NCI-H526 treated with DMSO at 0.1 percent for 48 hours (cell line): ENCODE results near the gene SLC48A1.

ENCODE experiments used
- DNase-seq: peaks from one replicate; lab custom pipeline; 2025; lab: John Stamatoyannopoulos, UW

Gene SLC48A1

GRCh38 chr12:47758834-47759690 is 14.0 kb upstream of the SLC48A1 start, which contains the start of gene RAPGEF3:
TSS of gene RAPGEF3 (minus strand) at chr12:47758880. CDS start at chr12:47758556, 324 bp downstream.
- peak; percentile 38 for DNase-seq

- no peak for DNase-seq
These were observed 10.1 kb upstream of the SLC48A1 start for GRCh38 chr12:47762850-47763465.

DNA sequence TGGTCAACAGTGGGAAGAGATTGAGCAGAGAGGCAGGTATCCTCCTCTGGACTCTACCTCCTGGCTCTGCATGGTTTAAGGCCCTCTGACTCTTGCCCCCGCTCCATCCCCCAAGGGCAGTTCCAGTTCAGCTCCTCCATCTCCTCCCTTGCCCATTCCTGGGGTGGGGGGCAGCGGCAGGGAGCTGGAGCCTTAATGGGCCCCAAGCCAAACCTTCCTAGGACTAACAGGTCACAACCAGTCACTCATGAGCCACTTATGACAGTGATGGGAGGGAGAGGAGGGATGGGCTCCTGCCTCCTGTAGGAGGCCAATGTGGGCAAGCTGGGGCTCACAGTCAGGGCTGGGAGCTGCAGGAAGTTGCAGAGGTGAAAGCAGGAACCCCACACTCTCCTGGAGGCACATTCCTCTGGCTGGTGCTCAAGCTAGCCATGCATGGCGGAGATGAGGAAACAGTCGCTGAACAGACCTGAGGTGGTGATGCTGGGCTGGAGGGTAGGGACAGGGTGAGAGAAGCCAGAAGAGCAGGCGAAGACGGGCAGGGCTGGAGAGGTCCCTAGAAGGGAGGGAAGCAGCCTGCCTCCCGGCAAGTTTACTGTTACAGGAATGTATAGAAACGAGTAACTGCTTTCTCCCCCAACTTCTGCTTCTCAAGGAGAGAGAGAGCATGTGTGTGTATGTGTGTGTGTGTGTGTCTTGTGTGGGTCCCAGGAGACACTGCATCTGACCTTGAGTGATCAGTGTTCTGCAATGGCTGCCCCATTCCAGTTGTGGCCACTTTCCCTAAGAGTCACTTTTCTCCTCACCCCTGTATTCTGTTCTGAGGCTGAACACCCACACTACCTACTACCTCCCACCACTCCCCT is 9.3 kb upstream of the SLC48A1 start:
- no peak for DNase-seq

- no peak for DNase-seq
These were observed 6.4 kb upstream of the SLC48A1 start for GRCh38 chr12:47766502-47767215.

DNA sequence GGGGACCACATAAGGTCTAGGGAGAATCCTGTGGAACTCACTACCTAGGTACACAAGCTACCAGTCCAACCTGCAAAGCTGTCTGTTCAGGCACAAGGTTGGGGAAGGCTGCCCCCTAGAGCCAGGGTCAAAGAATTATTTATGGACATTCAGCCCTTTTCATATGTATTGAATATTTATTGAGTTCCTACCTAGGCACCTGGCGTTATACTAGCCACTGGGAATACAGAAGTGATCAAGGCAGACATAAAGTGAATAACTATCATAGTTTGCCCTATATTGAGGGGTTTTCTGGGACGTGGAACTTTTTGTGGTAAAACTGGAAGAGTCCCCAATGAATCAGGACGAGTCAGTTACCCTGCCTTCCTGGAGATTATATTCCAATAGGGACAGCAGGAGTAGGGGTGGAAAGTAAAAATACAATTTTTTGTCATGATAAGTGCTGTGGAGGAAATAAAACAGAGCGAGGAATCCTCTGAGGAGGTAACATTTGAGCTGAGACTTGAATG is 5.8 kb upstream of the SLC48A1 start:
- peak; percentile 8 for DNase-seq

DNA sequence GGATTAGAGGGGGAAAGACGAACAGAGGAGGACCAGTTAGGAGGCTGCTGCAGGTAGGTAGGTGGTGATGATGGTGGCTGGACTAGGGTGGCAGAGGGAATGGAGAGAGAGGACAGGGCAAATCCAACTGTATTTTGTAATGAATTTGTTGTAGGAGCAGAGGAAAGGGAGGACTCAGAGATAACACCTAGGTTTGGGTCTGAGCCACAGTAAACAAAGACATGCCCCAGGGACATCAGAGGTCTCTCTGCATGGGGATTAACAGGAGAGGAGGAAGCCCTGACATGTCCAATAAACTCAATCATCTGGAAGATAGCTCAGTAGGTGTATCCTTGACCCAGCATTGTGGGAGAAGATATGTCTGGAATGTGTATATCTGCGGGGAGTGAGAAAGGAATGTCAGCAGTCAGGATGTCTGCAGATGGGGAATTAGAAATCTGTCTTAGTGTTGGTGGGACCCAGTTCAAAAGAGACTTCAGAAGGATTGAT is 4.7 kb upstream of the SLC48A1 start:
- no peak for DNase-seq

DNA sequence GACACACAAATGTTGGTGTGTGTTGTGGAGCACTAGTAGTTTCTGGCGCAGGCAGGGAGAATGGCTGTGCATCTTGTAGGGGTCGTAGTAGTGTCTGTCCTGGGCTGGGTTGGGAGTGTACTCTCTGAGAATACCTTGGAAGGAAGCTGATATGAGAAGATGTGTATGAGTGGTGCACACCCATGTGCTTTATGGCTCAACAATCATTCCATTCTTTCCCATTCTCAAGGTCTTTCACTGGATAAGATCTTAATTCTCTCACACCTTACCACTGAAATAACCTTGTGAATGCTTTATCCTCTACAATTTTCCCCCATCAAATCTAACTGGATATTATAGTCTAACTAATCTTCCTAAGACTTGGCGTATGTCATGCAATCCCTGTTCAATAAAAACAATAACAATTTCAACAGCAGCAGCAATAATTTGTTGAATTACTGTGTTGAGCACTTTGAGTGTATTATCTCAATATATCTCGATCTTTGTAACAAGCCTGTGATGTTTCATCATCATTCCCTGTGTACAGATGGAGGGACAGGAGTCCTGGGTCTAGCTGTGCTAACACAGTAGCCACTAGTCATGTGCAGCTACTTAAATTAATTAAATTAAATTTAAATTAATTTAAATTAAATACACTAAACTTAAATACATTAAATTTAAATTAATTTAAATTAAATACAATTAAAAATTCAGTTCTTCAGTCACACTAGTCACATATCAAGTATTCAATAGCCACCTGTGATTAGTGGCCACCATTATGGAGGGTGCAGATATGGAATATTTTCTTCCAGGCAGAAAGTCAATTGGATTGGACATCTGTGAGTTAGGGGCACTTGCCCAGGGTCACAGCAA is 3.6 kb upstream of the SLC48A1 start:
- no peak for DNase-seq

- no peak for DNase-seq
These were observed 2.8 kb upstream of the SLC48A1 start for GRCh38 chr12:47770086-47770726.

- DNase-seq = no peak
These were observed 1.7 kb upstream of the SLC48A1 start for GRCh38 chr12:47771304-47771703.

GRCh38 chr12:47772094-47772660 is 861 bp upstream of the SLC48A1 start:
- DNase-seq = no peak

DNA sequence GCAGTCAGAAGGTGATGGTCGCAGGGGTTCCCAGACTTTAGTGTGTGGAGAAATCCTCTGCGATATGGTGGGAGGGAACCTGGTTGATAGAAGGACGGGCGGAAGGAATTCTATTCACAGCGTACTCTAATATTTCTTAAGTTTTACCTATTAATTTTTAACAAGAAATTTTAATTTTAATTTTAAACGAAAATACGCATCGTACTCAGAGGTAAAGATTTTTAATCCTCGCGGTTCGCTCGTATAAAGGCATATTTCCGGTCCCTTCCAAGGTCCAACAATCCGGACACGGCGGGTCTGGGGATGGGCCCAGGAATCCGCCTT is 338 bp upstream of the SLC48A1 start:
- no peak for DNase-seq

- no peak for DNase-seq
These were observed 981 bp downstream of the SLC48A1 start for GRCh38 chr12:47773858-47774580.

DNA sequence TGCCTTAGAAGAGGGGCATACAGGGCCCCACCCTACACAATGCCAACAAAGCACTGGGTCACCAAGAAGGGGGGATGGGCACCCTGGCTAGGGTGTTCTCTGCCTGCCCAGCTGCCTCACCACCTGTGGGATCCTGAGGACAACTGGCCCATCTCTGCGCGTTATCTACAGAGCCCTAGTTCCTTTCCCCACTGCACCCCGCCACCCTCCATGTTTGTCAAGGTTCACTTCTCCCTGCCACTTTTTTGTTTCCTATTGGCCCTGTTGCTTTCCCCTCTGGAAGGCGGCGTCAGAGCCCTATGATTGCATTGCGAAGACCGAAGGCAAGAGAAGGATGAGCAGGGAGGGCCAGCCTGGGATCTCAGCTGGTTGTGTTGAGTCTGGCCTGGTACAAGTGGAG is 1.6 kb downstream of the SLC48A1 start:
- DNase-seq = no peak

GRCh38 chr12:47775100-47775911 is 2.3 kb downstream of the SLC48A1 start:
- no peak for DNase-seq

DNA sequence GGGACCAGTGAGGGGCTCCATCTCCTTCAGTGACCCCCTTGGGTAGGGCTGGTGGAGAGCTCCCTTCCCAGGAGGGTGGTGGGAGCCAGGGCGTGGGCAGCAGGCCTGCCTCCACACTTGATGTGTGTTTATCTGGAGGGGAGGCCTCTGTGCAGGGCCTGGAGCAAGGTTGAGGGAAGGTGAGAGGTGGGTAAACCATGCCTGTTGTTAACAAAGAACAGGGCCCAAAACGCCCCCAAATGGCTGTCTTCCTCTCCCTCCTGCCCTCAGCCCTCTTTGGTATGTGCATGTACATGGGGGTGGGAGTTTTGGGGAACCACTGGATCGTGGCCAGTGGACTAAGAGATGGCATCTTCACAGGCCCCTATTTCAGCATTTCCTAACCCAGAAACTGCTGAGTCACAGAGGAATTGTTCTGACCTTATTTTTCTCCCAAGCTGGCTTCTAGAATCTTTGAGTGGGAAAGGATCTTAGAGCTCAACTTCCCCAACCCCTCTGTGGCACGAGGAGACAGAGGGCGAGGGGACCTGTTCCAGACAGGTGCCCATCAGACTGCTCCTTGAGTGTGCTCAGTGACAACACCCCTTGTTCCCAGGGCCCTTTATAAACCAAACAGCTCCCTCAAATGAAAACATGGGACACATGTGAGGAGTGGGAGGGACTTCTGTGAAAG is 3.6 kb downstream of the SLC48A1 start:
- DNase-seq = no peak

- no peak for DNase-seq
These were observed 4.1 kb downstream of the SLC48A1 start for GRCh38 chr12:47777151-47777550.

GRCh38 chr12:47777741-47778558 is 4.9 kb downstream of the SLC48A1 start:
- no peak for DNase-seq
